GM18861 (cell line): Measurements from ENCODE around the gene KRT7.

Source experiments
- ATAC-seq: cut with Tn5 transposase; IDR thresholded peaks from one replicate; pipeline ENCODE4 v1.9.1; 2021; ENCODE audit not compliant: unreplicated experiment

The KRT7 gene

DNA sequence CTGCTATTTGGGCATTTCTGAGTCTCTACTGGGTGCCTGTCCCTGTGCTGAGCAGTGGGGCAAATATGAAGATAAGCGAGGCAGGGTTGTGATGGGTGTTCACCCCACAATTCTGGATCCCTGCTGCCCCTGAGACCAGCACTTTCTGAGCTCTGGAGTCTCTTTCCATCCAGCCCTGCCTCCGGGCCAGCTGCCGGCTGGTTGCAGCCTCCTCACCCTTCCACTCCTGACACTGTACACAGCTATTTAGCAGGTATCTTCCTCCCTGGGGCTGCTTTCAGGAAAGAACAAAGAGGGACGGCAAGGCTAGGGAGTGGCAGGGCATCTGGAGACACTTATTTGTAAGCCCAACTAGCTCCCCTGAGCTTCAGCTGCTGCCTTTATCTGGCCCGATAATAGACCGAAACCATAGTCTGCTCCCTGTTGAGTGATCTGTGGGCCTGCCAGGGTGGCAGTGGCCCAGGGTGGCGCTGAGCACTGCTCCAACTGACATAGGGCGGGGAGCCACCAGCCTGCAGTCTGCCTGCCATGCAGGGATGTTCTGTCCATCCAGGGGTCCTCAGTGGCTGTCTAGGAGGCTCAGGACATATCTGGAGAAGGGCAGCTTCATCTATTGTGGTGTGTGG, 33.6 kb upstream of the KRT7 start:
- ATAC-seq, result no peak

DNA sequence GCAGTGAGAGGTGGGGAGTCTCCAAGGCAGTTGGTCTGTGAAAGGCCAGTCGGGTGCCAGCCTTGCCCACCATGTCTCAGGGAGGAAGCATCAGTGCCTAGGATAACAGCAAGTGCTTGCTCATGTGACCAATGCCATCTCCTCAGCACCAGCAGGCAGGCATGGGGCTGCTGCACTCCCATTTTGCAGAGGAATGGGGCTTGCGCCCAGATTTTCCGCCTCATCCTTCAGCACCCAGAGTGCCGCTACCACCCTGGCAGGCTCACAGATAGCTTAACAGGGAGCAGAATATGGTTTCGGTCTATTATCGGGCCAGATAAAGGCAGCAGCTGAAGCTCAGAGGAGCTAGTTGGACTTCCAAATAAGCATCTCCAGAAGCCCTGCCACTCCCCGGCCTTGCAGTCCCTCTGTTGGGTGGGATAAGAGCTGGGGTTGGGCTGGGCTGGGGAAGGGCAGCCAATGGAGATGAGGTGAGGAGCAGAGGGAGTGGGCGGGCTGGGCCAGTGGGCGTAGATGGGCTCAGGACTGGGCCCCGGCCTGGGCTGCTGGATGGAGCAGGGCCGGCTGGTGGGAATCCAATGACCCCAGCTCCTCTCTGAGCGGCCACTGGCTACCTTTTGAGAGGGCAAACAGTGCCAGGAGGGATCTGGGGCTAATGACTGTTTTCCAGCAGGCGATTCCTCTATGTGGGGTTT, 32.8 kb upstream of the KRT7 start:
- ATAC-seq, result no peak

DNA sequence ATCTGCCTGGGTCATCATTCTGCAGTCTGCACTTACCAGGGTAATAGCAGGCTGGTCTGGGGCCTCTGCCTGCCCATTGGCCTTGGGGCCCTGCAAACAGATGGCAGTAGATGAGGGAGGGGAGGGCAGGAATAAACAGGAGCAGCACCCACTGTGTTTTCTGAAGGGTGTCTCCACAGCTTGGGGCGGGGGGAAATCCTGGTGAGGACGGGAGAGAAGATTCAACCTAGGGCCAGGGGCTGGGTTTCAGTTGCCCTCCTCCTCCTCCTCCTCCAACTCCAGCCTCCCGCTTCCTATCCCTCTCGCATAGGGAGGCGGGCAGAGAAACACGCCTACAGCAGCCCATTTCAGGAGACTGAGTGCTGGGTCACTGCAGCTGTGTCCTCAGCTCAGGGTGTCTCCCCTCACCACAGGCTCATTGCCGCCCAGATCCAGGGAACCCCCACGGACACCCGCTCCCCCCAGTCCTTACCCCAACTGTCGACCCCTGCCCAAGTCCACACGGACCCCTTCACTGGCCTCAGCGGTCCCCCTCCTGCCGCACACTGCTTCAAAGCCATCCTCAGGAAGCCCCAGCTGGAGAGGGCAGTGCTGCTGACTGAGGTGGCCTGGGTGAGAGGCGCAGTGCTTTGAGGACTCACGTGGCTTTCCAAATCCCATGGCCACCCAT, 32.1 kb upstream of the KRT7 start:
- no peak for ATAC-seq

DNA sequence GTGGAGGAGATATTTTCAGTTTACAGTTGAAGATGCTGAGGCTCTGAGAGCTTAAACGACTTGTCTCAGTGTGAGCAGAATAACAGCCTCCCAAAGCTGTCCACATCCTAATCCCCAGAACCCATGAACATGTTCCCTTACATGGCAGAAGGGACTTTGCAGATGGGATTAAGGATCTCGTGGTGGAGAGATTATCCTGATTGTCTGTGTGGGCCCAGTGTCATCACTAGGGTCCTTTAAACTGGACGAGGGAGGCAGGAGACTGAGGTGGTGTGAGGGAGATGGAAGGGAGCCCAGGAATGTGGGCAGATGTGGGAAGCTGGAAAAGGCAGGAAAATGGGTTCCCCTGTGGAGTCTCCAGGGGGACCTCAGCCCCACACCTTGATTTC, 31.6 kb upstream of the KRT7 start:
- no peak for ATAC-seq

DNA sequence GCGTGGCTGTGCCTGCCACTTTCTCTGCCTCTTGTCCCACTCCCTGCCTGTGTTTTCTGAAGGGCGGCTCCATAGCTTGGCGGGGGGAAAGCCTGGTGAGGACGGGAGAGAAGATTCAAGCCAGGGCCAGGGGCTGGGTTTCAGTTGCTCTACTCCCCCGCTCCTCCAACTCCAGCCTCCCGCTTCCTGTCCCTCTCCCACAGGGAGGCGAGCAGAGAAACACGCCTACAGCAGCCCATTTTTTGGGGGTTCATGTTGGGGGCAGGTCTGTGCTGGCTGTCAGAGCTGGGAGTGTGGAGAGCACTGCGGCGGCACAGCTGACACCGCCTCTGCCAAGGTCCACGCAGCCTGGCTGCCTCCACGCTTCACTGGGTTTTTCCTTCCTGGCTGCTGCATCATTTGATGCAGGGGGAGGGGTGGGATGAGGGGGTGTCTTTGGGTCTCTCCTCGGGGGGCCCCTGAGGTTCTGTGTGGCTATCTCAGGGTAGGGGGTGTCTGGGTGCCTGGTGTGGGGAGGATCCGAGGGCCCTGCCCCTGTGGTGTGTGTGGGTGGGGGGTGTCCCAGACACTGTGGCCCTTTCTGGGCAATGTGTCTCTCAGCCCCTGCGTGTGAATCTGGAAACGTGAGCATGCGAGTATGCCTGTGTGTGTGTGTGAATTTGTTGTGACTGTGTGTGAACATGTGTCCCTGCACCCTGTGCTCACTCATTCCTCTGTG, 30.5 kb upstream of the KRT7 start:
- ATAC-seq, result no peak

DNA sequence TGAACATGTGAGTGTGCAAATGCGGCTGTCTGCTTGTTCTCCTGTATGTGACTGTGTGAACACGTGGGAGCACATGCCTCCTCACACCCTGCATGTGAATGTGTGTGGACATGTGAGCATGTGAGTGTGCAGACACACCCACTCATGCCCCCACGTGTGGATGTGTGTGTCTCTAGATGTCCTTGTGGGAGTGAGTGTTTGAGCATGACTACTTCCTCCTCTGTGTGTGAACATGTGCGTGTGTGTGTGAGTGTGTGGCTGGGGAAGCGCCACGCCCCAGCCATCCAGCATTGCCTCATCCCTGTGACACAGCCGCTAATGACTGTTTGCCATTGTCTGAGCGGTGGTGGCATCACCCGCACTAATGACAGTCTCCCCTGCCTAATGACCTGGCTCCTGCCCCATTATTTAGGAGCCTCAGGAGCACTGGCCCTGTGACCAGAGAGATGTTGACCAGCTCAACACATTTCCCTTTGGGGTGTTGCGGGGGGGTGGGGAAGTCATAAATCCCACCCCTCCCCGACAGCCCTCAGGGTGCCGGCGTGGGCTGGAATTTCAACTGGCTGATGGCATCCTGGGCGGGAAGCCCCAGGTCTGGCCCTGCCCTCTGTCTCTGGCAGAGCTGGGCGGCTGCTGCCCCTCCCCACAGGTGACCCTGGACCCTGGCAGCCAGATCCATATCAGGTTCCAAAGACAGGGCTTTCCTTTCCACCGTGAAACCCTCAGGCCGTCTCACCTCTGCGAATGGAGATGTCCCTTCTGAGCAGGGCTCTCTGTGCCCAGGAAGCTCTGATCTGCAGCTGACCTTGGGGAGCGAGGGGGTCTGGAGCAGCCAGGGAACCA, 29.7 kb upstream of the KRT7 start:
- no peak for ATAC-seq

DNA sequence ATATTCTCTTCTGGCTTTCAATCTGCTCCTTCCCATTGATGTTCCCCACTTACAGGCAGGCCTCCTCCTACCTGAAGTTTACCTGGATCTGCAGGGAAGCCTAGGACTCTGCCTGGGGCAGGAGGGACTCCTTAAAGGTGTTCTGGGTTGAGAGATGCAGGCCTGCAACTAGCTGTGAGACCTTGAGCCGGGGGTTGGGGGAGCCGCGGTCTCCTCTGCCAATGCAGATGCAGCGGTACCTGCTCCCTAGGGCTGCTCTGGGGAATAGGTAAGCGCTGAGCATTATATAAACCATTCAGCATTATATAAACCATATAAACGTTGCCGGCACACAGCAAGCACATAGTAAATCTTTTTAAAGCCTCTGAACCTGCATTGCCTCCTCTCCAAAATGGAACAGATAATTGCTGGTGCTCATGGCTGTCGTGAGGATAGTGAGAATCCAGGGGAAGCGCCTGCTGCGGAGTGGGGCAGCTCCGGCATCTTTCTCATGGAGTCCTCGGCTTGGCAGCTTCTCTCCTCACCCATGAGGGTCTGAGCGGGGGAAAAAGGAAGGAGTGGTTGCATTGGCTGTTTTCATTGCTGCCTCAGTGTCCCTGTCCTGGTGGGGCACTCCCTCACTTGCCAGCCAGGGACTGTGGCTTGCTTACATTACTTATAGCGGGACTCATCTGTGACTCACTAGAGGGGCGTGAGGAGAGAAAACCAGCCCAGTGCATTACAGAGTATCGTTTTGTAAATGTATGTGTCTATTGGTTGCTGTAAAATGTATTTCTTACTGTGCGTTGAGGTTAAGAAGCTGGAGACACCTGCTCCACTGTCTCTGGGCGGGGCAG, 28.7 kb upstream of the KRT7 start:
- no peak for ATAC-seq

DNA sequence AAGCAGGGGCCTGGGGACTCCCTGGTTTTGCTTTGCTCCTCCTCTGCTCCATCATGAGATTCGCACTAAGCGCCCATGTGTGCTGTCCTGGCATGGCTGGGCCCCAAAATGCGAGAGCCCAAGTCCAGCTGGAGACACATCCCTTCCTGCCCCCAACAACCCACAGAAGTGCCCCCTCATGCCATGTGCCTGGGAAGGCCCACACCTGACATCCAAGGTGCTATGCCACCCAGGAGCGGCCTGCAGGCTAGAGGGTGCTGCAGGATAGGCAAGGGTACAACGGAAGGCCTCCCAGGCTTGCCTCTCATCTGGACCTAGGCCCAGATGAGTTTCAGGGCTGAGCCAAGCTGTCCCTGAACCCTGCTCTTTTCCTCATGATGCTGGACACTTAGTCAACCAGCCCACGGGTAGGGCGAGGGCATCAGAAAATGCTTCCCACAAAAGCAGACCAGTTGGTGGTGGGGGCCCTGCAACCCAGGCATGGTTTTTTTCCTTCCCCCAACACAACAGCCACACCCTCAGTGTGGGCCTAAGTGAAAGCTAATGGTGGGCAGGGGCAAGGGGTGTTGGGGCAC, 28.0 kb upstream of the KRT7 start:
- ATAC-seq, result no peak

DNA sequence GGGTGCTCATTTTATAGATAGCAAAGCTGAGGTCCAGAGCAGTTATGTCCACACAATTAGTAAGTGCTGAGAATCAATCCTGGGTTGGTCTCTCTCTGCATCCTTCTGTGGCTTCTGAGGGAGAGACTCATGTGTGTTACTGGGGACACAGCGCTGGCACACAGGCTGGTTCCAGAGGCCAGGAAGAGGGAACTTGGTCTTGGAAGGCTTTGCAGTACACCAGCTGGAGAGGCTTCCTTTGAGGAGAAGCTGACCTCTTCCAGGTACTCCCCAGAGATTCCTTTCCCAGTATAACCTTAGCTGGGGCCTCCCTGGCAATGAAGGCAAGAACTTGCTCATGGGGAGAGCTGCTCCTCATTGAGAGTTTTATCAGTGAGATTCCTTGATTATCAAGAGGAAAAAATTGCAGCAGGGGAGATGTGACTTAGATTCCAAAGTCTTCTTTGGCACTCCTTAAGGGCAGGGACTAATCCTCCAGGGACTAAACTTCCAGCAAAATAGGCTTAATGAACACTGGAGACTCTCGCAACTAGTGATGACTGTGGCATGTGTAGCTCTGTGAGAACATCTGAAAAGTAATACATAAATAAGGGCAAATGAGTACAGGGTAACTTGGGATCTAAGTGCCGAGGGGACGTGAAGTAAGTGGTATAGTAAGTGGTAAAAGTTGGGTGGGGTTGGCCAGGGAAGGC, 27.3 kb upstream of the KRT7 start:
- ATAC-seq, result no peak

DNA sequence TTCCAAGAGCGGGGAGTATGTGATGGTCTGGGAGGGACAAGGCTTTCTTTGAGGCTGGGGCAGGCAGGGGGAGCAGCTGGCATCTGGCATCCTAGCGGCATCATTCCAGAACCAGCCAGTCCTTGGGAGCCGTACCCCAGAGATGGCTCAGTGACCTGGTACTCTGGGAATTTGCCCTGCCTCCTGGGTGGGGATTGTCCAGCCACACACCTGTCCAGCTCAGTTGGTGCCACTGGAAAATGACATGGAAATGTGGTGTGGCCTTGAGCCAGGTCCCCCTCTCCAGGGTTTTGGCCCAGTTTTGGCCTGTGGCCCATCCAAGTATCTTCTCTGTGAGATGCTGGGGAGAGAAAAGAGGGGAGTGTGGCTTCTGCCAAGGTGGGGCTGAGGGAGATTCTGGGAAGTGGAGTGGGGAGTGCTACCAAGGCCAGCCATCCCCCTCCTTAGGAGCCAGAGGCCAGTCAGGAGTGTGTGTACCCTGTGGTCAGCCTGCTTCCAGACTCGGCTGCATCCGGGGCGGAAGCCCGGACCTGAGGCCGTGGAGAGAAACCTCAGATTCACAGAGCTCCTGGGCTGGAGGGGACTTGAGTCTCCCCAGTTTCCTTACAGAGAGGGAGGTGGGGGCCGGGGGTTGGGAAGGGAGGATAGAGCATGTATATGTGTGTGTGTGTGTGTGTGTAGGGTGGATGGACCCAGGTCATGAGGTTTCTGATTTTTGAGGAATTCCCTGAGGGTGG, 26.6 kb upstream of the KRT7 start:
- ATAC-seq, result no peak

DNA sequence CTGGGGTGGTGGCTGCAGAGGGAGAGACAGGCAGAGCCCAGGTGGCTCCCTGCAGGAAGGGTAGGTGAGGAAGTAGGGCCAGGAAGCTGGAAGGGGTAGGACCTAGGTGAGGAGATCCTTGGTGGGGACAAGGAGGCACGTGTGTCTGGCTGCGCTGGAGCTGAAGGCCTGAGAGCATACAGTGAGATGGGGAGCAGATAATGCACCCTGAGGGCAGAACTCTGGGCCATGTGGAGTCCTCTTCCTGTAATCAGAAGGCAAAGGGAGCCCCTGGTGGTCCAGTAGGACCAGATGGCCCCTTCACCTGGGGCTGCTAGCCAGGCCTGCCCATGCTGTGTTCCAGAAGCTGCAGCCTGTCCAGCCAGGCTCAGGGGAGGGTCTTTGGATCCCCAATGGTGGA, 25.9 kb upstream of the KRT7 start:
- no peak for ATAC-seq

DNA sequence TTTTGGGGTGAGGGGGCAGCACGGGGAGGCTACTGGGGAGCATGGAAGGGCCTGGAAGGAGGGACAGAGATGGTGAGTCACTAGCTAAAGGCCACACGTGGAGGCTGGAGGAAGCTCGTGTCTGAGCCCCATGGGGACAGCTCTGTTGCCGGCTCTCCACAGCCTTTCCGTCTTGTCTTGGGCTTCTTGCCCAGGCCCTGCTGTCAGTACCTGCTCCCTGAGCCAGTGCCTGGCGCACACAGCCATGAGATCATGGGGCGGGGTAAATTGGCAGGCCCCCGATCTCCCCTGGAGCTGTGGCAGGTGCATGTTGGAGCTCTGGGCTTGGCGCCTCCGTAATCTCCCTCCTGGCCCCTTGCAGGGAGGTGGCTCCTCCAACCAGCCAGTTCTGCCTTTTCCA, 25.1 kb upstream of the KRT7 start:
- ATAC-seq, result no peak

DNA sequence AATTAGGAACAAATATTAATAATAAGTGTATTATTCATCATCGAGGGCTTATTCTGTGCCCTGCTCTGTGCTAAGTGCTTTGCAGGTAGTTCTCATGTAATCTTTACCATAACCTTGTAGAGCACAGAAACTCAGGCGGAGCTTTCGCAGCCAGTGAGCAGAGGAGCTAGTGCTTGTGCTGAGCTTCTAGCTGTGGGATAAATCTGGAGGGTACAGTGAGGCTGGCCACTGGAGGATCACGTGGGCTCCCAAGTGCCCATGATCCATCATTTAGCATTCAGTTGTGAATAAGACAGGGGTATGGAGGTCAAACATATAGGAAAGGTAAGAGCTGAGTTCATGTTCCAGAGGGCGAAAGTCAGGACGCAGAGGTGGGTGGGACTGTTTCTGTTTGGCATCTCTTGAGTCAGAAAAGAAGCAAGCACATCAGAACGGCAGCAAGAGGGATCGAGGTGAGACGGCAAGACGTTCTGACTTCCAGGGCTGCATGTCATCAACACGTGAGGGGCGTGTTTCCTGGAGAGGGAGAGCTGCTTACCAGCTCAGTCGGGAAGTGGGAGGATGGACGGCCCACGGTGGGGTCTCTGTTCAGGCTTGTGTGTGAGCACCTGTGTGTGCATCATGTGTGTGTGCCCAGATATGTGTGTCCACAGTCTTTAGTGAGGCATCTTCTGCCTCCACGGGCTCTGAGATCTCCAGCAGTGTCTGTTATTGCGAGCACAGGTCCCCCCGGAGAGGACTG, 24.4 kb upstream of the KRT7 start:
- ATAC-seq, result no peak

DNA sequence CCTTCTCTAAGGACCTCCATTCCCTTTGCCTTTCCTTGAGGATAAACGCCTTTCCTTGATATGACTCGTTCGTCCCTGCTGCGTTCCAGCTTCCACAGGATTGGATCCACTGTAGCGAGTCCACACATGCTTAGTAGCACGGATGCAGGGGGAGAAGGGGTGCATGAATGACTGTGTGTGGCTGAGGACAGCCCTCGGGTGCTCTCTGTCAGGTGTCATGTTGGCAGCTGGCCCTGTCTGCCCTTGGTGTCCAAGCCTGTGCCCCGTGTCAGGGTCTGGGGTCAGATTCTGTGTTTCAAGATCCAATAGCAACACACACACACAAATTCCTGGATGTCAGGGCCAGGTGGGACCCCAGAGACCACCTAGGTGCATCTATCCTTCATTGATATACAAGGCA, 23.7 kb upstream of the KRT7 start:
- ATAC-seq, result no peak

DNA sequence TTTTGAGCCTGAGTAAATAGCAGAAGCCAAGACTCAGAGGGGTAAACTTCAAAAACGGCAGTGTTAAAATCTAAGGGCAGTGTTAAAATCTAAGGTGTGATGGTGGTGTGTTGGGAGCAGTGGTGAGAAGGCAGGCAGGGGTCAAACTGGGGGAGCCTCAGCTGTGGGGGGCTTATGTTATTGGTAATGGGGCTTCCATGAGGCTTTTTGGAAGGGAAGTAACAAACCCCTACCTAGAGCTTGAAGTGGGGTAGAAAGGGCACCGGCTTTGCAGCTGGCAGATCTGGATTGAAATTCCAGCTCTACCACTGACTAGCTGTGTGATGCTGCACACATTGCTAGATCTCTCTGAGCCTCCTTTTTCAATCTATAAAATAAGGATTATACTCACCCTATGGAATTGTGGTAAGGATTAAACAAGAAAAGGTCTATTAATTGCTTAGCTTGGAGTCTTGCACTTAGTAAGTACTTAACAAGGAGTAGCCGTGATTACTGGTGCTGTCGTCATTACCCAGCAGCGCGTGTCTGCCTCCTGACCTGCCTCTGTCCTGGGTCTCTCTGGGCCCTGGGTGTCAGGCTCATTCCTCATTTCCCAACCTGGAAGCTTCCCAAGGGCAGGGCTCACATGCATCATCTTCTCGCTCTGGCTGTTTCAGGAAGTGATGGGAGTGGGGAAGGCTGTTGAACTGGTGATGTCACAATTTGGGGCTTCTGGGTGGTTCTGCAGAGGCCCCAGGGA, 22.7 kb upstream of the KRT7 start:
- ATAC-seq, result no peak

DNA sequence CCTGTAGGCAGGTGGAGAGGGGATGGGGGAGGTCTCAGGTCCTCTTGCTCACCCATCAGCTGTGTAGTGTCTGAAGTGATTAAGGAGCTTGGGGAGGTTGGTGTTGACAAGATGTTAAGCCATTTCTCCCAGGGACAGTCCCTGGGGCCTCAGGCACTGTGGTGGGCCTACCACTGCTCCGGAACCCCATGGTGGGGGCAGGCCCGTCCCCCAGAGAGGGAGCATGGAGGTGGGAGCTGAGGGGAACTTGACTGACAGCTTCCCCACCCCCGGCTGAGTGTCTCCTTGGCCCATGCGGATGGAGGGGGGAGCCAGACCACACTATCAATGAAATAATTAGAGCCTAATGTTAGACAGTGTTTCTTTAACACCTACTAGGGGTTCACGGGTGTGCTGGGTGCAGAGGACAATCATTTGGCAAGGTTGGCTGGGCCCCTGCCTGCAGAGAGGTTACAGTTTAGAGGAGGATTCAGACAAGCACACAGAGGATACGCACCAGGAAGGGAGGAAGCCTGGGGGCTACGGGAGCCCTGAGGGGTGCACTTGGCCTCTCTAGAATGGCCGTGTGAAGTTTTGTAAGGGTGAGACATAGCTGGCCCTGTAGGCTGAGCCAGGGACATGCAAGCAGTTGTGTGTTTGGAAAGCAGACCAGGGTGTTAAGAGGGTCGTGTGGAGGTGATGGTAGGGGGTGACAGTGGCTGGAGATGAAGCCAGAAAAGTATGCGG, 22.0 kb upstream of the KRT7 start:
- ATAC-seq, result no peak
